ENCODE data around the gene CBX4.

Gene CBX4

GRCh38 chr17:79839356-79840268, at the start of gene CBX4:
TSS of gene CBX4 (minus strand) at chr17:79839440. CDS start at chr17:79839251, 189 bp downstream.
- no peak for TF ChIP-seq ZFX (IDR thresholded peaks at IDR 0.05)
- TF ChIP-seq CTCF (conservative IDR thresholded peaks at IDR 0.05): peak; percentile 98

GRCh38 chr17:79888009-79888540, 48.8 kb upstream of the CBX4 start:
- H3K27ac ChIP-seq: no peak overlapping the region
- TF ChIP-seq CTCF (conservative IDR thresholded peaks at IDR 0.05): no peak
- no peak for TF ChIP-seq ZFX (IDR thresholded peaks at IDR 0.05)

More at GRCh38 chr17:79839356-79840268, at the start of gene CBX4:
- H3K27ac ChIP-seq: peak within 1 kb of the TSS; percentile 94

- H3K27ac ChIP-seq: no peak overlapping the region
- TF ChIP-seq CTCF (conservative IDR thresholded peaks at IDR 0.05): no peak
- TF ChIP-seq ZFX (IDR thresholded peaks at IDR 0.05): no peak
Measured at GRCh38 chr17:79887451-79887991, 48.3 kb upstream of the CBX4 start.

GRCh38 chr17:79883202-79883601, 44.0 kb upstream of the CBX4 start:
- TF ChIP-seq ZFX (IDR thresholded peaks at IDR 0.05) (no peak), CTCF (conservative IDR thresholded peaks at IDR 0.05) (no peak)
- H3K27ac ChIP-seq: no peak overlapping the region

GRCh38 chr17:79878329-79878947, 39.2 kb upstream of the CBX4 start:
- TF ChIP-seq ZFX (IDR thresholded peaks at IDR 0.05) (no peak), CTCF (conservative IDR thresholded peaks at IDR 0.05) (no peak)
- H3K27ac ChIP-seq: no peak overlapping the region

GRCh38 chr17:79877041-79877440, 37.8 kb upstream of the CBX4 start:
- H3K27ac ChIP-seq: no peak overlapping the region
- TF ChIP-seq ZFX (IDR thresholded peaks at IDR 0.05) (no peak), CTCF (conservative IDR thresholded peaks at IDR 0.05) (no peak)

All from C4-2B (cell line).